H54 (cell line): ENCODE measurements around the gene MAFB.

Experiments
- DNase-seq: peaks from one replicate; pipeline ENCODE4 v3.0.0; 2011; ENCODE audit warnings: low spot score, mixed read lengths; ENCODE audit not compliant: insufficient read length
- FAIRE-seq: peaks from 3 replicates; lab custom pipeline; 2011; peaks lifted over from hg19 to GRCh38; lab: Jason Lieb, UNC
- POLR2A ChIP-seq: IDR thresholded peaks from 2 replicates; pipeline ENCODE4 v1.6.1; 2011; ENCODE audit warnings: low read depth, mild to moderate bottlenecking, low read length

The MAFB gene

DNA sequence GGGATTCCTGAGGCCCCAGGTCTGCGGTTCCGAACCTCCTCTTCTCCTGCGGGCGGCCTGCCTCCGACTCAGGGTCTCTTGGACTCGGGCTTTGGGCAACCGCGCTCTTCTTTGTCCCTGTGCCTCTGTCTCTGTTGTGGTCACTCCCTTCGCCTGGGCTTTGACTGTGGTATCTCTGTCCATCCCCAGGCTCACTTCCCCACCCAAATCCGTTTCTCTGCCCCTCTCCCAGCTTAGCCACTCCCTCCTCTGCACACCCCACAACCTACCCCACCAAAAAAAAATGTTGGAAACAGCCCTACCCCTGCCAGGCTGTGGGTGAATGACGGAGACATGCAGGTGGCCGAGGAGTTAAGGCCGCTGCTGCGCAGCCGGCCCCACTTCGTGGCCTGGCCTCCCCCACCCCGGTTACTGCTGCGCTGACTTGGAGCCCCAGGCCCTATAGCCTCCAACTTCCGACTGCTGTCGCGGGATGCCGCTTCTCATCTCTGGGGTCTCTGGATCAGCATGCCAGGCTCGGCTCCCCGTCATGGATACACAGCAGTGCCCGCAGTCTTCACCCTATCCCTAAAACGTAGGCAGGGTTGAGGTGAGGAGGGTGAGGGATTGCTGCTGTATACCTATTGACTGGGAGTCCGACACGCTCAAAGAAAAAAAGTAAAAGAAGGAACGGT is 2.7 kb upstream of the MAFB start:
- no peak for DNase-seq
- no peak for TF ChIP-seq POLR2A
- no peak for FAIRE-seq

DNA sequence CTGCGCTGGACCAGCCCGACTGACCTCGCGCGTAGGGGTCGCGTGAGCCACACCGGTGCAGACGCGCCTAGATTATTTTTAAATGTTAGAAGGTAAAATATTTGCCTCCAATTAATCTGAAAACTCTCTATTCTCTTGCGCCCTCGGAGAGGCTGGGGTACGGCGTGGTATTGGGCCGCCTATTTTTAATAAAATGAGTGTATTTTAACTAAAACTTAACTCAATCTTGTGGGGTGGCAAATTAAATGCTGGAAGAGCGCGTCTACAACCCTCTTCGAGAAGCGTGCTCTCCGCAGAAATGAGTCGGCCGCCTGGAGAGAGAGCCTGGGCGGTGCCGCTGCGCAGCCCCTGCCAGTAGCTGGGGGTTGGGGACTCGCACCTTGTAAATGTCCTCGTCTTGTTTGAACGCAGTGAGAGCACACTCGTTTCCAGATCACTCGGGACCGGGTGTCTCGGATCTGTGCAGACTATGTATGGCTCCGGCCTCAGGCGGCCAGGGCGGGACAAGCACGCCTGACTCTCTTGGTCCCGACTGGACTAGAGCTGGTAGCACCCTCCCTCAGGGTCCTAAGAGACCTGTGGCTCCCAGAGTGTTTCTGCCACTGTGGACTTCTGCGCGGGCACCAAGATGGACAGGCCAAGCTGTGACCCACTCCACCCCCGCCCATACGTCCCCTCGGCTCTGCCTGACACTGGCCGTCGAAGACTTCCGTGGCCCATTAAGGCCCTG is 2.0 kb upstream of the MAFB start:
- no peak for FAIRE-seq
- TF ChIP-seq POLR2A: no peak
- DNase-seq: no peak

DNA sequence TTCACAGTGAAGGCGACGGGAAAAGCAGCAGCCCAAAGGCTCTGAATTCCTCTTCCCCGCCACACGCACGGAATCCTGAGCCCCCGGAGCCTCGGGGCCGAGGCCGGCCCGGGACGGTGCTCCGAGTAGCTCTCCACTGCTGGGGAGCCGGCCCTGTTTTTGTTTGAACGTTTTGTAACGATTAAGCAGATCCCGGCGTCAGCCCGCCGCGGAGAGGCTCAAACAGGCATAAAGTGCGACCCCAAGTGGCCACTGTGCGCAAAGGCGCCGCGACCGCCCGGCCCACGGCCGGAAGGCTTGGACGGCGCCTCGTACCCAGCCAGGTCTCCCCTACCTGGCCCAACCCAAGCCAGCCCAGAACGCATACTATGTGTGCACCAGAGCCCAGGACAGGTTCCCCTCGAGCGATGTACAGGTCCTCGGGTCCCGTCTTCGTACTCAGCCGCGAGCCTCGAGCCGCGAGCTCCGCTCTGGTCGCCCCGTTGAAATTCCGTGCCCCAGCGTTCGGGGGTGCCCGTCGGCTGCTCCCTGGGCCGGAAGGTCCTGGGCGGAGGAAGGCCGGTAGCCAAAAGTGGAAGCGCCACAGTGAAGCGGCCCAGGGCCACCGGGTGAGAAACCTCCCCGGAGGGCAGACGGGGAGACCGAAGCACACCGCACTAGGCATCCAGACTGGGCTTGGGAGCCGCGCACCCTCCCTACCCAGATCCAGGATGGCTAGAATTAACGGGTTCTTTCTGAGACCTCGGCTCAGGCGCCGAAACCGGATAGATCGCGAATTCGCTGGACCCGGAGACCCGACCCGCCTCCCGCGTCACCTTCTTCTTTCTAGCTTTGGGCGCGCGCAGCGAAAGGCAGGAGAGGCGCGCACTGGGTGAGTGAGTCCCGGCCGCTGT is 1.2 kb upstream of the MAFB start:
- TF ChIP-seq POLR2A: no peak
- DNase-seq (peak; percentile 69), FAIRE-seq (no peak)

DNA sequence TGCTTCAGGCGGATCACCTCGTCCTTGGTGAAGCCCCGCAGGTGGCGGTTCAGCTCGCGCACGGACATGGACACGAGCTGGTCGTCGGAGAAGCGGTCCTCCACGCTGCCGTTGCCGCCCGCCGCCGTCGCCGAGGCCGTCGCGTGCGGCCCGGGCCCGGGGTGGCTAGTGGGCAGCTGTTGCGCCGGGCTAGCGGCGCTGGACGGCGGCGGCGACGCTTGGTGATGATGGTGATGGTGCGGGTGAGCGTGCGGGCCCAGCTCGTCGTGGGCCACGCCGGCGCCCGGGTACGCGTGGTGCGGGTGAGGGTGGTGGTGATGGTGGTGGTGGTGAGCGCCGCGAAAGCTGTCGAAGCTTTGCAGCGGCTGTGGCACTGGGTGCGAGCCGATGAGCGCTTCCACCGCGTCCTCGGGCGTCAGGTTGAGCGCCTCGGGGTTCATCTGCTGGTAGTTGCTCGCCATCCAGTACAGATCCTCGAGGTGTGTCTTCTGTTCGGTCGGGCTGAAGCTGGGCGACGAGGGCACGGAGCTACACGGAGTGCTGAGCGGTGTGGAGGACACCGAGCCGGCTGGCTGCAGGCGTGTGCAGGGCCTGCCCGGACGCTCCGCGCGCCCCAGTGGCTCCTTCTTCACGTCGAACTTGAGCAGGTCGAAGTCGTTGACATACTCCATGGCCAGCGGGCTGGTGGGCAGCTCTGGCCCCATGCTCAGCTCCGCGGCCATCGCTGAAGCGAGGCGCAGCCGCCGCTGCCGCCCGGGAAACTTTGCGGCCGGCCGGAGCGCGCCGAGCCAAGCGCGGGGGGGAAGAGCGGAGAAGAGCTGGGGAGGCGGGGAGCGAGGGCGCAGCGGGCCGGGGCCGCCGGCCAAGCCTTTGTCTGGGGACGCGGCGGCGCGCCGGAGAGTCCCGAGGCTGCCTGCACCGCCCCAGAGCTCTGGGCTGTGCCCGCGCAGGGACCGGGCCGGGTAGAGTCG is 622 bp downstream of the MAFB start:
- DNase-seq (no peak), FAIRE-seq (no peak)
- no peak for TF ChIP-seq POLR2A

DNA sequence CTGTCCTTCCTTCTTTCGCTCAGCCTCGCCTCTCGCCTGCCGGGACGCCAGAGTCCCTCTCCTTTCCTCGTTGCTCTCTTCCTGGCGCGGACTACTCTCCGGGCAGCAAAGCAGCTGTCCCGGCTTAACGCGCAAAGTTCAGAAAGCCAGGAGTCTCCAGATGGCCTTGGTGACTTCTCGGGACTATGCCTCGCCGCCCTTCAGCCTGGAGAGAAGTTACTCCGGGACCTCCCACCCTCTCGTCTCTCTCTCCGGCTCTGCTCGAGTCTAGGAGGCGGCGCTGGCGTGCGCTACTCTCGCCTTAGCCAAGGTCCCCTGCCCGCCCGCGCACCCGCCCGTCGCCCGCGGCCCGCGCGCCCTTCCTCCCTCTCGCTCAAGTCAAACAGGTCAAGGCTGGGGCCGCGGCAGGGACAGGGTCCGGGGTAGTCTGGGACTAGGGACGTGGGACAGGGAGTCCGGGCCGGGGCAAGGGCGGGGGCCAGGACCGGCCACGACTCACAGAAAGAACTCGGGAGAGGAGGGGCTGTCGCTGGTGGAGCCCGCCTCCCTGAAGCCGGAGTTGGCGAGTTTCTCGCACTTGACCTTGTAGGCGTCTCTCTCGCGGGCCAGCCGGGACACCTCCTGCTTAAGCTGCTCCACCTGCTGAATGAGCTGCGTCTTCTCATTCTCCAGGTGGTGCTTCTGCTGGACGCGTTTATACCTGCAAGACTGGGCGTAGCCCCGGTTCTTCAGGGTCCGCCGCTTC is 1.5 kb downstream of the MAFB start:
- no peak for TF ChIP-seq POLR2A
- FAIRE-seq: no peak
- DNase-seq: no peak

DNA sequence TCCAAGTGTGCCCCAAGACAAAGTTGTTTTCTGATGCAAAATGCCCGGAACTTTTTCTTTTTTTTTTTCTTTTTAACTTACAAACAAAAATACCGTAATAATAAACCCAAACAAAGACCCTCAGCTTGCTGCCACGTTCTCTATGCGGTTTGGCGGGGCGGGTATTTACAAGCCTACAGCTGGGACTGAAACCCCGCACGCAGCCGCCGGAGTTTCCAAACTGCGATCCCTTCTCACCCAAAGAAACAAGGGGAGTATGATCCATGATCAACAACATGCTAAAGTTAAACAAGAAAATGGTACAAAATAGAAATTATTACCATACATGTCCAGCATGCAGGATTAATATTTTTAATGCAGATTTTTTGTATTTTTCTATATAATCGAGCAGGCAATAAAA is 2.1 kb downstream of the MAFB start:
- no peak for TF ChIP-seq POLR2A
- FAIRE-seq (no peak), DNase-seq (no peak)

DNA sequence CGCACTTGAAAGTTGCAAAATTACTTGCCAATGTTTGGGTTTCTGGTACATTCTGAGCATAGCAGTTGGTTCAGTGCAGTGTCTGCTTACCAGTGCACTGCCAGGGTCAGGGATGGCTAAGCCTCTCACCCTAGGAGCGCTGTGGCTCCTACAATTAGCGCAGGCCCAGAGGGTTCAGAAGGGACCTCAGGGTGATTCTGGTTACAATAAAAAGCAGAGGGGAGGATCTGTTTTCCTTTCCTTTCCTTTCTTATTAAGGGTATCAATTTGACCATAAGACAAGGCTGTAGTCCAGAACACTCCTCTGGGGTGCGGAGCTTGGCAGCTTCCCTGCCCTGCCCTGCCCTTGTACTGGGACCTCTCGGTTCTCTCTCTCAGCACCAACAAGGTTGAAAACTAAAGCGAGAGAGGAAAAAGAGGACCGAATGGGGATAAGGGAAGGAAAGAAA is 2.6 kb downstream of the MAFB start:
- TF ChIP-seq POLR2A: no peak
- DNase-seq (no peak), FAIRE-seq (no peak)

DNA sequence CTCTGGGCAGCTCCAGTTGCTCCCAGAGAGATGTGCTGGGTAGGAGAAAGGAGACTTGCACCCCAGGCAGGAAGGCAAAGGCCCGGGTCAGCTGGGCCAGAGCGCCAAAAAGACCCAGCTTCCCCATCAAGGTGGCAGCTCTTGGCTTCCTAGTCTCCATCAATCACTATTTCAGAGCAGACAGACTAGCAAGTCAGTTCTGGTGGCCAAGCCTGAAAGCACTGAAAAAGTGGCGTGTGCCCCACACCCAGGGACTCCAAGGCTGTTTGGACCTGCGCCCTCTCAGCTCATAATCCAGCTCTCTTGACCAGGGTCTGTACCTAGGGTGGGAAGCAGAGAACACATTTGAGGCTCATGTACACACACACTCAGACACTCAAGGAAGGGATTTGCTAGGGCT is 3.7 kb downstream of the MAFB start:
- DNase-seq (no peak), FAIRE-seq (no peak)
- TF ChIP-seq POLR2A: no peak

DNA sequence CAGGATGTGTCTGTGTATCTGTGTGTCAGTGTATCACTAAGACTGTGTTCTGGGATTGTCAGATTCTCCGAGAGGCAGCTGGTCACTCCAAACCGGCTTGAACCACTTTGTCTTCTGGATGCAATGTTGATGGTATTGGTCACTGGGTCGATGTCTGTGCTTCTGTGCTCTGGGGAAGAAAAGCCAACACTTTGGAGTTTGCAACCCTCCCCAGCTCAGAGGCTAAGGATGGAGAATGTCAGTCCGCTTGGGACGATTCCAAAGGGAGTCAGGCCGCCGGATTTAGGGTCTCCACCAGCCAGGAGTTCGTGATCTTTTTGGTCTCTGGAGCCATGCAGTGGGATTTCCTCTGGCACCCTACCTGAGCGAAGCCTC is 5.2 kb downstream of the MAFB start:
- TF ChIP-seq POLR2A: no peak
- no peak for FAIRE-seq

DNA sequence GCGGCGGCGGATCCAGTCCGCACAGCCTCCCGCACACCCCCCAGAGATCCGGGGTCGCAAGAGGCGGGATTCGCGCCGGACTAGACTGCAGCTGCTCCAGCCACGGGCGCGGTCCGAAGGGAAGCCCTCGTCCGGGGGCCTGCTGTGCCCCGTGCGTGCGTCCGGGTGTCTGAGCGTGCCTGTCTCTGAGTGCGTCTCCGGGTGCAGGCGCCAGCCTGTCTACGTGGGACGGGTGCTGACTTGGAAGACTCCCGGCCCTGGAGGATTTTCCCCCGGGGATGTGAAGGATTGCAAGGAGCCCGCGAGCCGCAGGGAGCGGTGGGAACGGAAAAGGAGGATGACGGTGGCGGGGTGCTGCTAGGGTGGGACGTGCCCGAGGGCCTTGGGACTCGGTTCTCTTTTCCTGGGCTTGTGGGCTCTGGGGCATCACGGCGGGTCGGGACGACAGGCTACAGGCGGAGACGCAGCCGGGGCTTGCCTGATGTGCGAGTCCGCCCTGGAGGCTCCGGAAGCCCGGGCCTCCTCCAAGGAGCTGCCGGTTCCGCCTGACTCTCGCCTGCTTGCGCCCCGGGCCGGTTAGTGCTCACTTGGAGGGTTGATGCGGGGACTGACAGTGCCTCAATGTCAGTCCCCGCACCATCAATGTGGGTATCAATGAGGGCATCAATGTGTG is 5.7 kb downstream of the MAFB start:
- DNase-seq (no peak), FAIRE-seq (no peak)
- no peak for TF ChIP-seq POLR2A

More for the DNA sequence above, 5.2 kb downstream of the MAFB start:
- DNase-seq: no peak

DNA sequence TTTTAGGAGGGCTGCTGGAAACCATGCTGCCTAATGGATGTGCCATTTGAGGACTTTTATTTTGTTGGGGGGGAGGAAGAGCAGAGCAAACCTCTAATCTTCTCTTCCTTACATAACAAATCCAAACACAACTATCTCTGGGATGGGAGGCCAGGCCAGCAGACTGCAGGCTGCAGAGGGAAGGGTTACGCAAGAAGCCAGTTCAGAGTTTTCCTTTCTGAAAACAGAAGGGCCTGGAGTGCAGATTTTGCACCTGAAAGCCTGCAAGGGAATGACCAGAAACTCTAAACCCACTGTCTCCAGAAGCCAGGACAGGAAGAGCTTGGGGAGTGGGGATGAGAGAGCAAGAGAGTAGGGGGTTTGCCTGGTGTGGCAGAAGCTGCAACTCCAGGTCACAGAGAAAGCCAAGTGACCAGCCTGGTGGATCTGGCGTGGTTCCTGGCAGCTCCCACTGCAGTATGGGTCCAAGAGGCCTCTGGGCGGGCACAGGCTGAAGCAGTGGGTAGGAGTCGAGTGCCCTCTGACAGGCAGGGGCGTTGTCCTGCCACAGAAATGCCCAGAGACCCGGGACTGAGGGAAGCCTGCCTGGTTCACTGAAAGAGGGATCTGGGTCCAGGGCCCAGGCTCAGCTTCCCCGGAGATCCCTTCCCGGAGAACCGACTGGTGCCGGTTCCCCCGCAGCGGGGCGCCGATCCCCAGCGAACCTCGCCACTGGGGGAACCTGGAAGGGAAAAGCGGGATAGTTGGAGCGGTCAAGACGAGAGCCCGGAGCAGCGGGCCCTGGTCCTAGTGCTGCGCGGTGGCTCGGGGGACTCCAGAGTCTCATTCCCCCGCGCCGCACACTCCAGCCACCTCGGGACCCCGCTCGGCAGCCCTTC is 6.7 kb downstream of the MAFB start:
- no peak for FAIRE-seq
- no peak for TF ChIP-seq POLR2A
- DNase-seq: no peak

DNA sequence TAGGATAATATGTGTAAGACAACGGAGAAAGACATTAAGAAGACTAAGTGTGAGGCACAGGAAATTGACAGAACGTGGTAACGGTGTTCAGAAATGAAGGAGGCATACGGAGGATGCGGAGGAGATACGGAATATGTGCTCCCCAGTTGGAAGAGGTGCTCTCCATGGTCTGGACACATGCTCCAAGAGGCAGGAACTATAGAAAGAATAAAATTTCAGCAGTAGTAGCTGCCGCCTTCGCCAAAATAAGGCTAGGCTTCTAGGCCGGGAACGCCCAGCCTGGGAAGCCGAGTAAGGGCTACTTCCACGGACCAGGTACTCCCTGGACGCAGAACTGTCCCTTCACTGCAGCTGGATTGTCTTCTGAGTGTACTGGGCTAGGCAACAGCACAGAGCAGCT is 7.4 kb downstream of the MAFB start:
- FAIRE-seq (no peak), DNase-seq (no peak)
- no peak for TF ChIP-seq POLR2A
